Superior temporal gyrus (tissue), 1 donor: ENCODE results near the gene RNU5B-1.

Source experiments
- DNase-seq: peaks from one replicate; pipeline ENCODE4 v3.0.0-alpha.2; 2016; ENCODE audit errors: extremely low spot score

RNU5B-1 gene

DNA sequence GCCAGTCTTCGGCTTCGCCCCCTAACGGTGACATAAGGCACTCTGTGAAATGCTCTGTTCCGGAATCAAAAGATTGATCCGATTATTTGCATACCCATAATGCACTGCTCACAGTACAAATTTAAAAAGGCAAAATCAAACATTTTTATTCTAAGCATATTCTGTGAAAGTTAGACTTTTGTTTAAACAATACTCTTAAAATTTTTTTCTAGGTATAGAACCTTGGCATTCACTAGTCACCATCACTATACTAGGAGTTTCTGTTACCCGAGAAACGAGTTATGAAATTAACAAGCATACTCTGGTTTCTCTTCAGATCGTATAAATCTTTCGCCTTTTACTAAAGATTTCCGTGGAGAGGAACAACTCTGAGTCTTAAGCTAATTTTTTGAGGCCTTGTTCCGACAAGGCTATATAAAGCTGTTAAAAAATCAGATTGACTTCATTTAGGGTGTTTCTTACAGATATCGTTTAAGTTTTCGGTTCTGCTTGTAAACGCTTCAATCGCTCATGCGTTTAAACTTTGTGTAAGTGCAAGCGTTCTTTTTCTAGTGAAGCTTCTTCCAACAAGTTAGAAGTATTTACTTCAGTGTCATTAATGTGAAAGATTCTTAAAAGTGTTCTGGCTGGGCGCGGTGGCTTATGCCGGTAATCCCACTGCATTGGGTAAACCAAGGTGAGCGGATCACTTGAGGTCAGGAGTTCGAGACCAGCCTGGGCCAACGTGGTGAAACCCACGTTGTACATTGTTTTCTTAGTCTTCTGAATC is at the start of gene RNU5B-1:
RNU5B-1 (plus strand) TSS at position 297 of the 769 bp plus-strand sequence.
- DNase-seq, result peak; percentile 99

DNA sequence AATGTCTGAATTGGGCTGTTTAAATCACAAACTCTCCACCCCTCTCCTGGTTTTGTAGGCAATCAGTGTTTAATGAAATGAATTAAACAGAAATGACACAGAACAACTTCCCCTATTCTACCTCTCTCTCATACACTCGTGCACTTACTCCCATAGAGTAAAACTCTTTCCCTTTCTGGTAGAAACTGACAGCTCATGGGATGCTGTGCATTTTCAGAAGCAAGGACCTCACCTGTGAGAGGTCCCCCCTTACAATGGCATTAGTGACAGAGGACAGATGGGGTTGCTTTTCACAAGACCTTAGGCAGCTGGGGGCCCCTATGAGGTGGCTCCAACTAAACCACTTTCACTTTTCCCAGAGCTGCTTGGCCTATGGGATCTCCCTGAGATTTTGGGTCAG is 49.7 kb upstream of the RNU5B-1 start:
- DNase-seq, result no peak

DNA sequence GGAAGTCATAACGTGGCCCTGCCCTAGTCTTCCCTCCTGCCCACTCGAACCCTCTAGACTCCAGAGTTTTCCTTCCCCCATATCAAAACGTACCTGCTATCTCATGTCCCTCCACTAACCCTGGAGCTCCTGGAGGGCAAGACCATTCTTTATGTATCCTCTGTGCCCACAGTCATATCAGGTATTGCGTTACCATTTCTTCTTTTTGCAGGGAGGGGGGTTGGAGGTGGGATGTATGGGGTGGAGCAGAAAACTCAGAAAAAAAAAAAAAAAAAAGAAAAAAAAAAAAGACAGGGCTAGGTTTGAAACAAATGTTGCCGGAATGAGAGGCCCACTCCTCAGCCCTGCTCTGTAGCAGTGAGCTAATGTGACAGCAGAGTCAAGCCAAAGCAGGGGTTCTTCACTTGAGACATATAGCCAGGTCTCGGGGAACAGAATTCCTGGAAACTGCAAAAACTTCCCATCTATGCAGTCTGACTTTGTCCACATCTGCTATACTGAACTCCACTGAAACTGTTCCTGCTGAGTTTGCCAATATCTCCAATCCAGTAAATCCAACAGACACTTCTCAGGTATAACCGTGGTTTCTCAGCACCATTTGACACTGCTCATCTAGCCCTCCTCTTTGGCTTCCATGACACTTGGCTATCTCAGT is 48.9 kb upstream of the RNU5B-1 start:
- no peak for DNase-seq

DNA sequence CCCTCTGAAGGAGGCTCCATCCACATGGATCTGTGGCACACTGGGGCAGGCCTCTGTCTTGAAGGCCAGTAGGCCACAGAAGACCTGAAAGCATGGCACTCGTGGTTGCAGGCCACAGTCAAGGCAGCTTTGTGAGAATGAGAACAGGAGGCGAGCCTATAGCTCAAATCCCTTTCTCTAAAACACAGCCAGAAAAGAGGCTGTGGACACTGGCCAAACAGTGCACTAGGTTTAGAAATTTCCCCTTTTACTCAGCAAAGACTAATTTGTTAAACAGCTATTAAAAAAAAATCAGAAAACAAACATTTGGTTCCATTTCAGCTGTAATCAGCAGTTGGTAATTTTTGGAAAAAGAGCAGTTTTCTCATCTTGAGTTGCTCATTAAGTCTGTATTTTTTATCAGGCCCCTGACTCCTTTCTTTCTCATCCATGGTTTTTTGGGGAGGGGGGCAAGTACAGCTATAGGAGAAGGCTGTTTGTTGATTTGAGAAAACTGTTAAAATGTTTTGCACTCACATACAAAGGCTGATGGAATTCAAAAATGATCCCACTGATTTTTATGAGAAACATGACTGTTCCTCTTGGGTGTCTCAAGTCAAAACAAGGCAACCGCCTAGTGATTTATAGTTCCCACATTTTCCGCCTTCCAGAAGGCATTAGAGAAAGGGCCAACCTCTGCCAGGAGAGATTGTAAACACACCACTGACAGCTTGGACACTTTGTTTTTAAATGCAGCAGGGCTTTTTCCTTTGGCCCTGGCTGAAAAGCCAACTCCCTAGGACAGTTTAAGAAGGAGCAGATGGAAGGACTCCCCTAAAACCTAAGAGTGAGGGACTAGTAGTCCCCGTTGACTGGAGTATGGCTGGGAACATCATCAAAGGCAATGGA is 45.9 kb upstream of the RNU5B-1 start:
- no peak for DNase-seq

GRCh38 chr15:65259367-65259797 is 45.1 kb upstream of the RNU5B-1 start:
- no peak for DNase-seq

- DNase-seq, result no peak
These were observed 43.5 kb upstream of the RNU5B-1 start for GRCh38 chr15:65260968-65261367.

GRCh38 chr15:65263313-65263712 is 41.2 kb upstream of the RNU5B-1 start:
- no peak for DNase-seq

DNA sequence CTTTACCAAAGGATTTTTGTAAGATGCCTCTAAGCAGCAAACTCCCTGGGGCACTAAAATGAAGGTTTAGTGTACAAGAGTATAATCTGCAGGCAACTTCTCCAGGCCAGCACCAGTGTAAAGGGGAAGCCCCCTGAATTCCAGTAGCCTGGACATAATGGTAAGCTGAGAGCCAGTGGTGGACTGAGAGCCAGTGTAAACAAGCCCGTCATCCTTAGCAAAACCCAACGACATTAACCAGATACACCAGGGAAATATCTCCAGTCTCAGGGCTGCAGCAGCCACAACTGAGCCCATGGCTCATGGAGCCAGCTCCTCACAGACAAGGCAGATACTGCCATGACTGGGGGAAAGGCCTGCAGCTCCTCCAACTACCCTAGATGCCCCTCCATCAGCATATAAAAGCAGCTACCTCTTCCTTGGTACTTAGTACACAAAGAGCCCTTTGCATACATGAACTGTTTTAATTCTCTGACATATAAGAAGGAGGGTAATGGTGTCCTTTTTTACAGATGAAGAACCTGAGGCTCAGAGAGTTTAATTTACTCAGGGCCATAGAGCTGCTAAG is 39.5 kb upstream of the RNU5B-1 start:
- no peak for DNase-seq

GRCh38 chr15:65266469-65266868 is 38.0 kb upstream of the RNU5B-1 start:
- no peak for DNase-seq

DNA sequence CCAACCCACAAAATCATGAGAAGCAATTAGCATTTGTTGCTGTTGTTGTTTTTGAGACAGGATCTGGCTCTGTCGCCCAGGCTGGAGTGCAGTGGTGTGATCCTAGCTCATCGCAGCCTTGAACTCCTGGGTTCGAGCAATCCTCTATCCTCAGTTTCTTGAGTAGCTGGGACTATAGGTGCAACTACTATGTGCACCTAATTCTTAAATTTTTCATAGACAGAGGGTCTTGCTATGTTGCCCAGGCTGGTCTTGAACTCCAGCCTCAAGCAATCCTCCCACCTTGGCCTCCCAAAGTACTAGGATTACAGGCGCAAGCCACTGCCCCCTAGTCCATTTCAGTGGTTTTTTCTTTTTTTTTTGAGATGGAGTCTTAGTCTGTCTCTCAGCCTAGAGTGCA is 36.1 kb upstream of the RNU5B-1 start:
- no peak for DNase-seq

DNA sequence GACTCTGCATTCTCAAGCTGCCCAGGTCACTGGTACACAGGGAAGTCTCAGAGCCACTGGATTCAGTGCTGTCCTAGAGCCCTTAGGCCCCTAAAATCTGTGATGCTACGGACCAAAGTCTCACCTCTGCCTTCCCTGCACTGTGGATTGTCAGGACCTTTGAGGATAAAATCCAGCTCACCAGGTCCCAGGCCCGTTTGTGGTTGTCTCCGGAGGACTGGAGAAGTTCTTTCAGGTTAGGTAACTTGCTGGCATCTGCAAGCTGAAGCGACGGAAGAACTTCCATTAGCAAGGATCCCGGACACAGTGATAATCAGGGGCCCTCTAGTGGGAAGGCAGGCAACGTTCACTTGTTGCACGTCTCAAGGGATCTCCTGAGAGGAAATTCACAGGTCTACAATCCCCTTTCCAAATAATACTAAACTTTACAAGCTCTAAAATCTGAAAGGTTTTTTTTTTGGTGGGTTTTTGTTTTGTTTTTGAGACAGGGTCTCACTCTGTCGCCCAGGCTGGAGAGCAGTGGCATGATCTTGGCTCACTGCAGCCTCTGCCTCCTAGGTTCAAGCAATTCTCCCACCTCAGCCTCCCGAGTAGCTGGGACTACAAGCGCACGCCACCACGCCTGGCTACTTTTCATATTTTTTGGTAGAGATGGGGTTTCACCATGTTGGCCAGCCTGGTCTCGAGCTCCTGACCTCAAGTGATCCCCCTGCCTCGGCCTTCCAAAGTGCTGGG is 33.5 kb upstream of the RNU5B-1 start:
- DNase-seq, result peak; percentile 78

DNA sequence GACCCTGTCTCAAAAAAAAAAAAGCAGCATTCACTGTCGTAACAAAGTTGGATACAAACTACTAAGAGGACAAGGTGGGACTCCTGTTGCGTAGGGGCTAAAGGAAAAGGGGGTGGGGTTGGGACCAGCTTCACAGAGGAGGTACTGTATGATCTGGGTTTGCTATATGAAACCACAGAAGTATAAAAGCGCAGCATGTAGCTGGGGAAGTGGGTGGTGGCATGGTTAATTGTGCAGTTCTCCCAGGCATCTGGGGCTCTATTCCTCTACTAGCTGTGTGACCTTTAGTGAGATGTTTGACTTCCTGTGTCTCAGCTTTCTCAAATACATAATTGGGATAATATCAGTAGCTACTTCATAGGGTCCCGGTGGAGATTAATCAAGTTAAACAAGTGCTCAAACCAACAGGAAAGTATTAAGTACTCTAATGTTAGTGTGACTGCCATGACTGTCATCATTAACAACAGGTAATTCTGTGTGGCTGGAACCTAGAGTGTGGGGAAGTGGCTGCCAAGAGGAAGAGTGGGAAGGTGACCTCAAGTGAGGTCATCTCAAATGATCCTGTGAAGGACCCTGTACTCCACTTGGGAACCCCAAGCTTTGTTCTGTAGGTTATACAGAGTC is 29.3 kb upstream of the RNU5B-1 start:
- DNase-seq, result no peak

DNA sequence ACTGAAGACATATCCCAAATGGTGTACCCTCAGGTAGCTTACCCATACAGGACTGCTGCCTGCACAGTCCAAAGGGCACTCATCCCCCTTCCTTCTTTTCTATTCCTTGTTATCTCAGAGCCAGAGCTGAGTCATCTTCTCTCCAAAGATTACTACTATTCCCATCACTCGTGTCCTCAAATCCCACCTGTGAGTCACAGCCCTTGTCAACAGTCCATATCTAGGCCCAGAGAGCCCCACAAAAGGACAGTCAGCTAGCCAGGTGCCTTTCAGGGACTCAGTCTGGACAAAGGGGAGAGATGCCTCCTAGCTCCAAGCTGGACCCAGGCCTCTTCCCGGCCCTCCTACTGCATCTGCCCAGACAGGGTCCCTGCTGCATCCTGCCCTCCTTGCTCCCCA is 28.8 kb upstream of the RNU5B-1 start:
- DNase-seq, result no peak

- DNase-seq, result no peak
These were observed 27.5 kb upstream of the RNU5B-1 start for GRCh38 chr15:65277015-65277414.

DNA sequence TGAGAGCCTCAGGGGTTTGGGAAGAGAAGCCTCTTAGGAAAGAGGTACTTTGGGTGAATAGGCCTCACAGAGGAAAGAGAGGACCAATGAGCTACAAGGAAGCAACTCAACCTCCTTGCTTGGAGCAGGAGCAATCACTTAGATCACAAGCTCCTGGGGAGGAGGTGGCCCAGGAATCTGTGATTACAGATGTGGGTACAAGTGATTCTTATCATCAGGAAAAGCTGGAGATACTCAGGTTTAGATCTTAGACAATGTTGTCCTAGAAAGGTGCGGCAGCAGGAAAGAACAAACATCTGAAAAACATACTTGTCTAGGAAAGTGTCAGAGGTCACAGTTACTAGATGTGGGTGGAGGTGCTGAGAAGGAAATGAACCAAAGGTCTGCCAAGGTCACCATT is 26.0 kb upstream of the RNU5B-1 start:
- no peak for DNase-seq

- DNase-seq, result no peak
These were observed 19.0 kb upstream of the RNU5B-1 start for GRCh38 chr15:65285291-65286068.

GRCh38 chr15:65286069-65286703 is 18.3 kb upstream of the RNU5B-1 start:
- DNase-seq, result peak; percentile 37

- peak; percentile 88 for DNase-seq
These were observed 17.6 kb upstream of the RNU5B-1 start, which contains the start of gene PARP16 for GRCh38 chr15:65286704-65287519. Gene PARP16 (minus strand): TSS chr15:65286883. CDS start chr15:65286426, 457 bp downstream.

DNA sequence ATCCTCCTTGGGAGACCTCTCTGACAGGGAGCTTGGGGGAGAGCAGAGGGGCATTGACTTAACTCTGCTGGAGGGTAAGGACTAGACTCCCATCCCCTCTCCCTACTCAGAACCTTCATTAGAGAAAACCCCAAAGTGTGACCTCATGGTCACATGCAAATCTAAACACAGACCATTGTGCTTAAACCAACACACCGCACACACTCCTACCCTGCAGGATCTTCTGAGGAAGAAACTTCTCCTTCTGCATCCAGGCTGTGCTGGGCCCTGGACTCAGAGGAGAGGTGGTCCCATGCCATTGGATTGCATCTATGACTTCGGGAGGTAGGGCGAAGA is 17.0 kb upstream of the RNU5B-1 start:
- DNase-seq, result no peak
